ENCODE data around the gene RFXANK.

Gene RFXANK

DNA sequence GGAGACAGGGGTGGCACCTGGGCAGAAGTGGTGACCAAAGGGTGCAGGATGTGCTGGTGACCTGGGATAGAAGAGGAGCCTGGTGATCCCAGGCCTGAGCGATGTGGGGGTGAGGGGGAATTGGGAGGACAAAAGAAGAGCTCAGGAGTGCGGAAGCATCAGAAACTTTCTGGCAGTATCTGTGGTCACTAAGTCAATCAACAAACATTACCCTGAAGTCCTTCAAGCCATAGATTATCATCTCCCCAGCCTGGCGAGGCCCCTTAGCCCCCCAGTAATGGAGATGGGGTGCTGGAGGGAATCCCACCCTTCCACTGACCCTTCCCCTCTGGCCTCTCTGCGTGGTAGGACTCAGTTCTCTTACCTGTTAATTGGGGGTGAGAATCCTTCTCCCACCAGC lies 32.5 kb upstream of the RFXANK start:
- TF ChIP-seq, protein P1, sequence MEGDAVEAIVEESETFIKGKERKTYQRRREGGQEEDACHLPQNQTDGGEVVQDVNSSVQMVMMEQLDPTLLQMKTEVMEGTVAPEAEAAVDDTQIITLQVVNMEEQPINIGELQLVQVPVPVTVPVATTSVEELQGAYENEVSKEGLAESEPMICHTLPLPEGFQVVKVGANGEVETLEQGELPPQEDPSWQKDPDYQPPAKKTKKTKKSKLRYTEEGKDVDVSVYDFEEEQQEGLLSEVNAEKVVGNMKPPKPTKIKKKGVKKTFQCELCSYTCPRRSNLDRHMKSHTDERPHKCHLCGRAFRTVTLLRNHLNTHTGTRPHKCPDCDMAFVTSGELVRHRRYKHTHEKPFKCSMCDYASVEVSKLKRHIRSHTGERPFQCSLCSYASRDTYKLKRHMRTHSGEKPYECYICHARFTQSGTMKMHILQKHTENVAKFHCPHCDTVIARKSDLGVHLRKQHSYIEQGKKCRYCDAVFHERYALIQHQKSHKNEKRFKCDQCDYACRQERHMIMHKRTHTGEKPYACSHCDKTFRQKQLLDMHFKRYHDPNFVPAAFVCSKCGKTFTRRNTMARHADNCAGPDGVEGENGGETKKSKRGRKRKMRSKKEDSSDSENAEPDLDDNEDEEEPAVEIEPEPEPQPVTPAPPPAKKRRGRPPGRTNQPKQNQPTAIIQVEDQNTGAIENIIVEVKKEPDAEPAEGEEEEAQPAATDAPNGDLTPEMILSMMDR (IDR thresholded peaks at IDR 0.05; ENCODE audit: extremely low read depth, insufficient read depth, missing control alignments) = no peak
- no peak for DNase-seq (ENCODE audit: low spot score)
- in situ Hi-C loops (cut with MboI; ENCODE audit: low pct_unique_long_range_greater_than_20kb, low sequenced_read_pairs, unreplicated experiment) = loop anchor here (25.0 kb wide), 1 partner anchor 328 kb away; no protein-coding TSS in a partner anchor

DNA sequence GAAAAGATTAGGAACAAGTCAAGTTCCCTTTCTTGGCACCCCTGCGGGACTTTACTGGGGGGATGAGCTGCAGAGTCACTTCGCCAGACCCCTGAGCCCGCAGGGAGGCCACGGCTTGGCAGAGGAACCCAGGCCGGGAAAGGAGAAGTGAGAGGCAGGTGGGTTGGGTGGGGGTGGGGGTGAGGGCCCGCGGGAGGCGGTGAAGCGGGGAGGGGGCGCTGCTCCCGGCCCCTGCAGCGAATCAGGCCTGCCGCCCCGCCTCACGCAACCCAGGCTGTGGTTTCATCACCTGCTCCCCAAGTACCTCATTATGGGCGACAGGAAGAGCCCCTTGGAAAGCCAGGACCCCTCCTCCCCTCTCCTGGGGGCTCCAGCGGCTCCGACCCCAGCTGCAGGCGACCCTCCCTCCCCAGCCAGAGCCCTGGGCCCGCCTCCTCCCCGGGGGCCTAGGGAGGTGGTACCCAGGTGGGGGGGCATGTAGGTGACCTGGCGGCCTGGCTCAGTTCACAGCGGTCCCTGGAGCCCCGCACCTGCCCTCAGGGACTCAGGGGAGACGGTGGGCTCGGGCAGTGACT lies 31.5 kb upstream of the RFXANK start:
- peak; percentile 77 for DNase-seq (ENCODE audit: low spot score)
- in situ Hi-C loops (cut with MboI; ENCODE audit: low pct_unique_long_range_greater_than_20kb, low sequenced_read_pairs, unreplicated experiment) = loop anchor here (25.0 kb wide), 1 partner anchor 327 kb away; no protein-coding TSS in a partner anchor
- TF ChIP-seq, protein P1 (IDR thresholded peaks at IDR 0.05; ENCODE audit: extremely low read depth, insufficient read depth, missing control alignments) = no peak

- TF ChIP-seq, protein P1 (IDR thresholded peaks at IDR 0.05; ENCODE audit: extremely low read depth, insufficient read depth, missing control alignments) = no peak
- DNase-seq (ENCODE audit: low spot score) = no peak
- in situ Hi-C loops (cut with MboI; ENCODE audit: low pct_unique_long_range_greater_than_20kb, low sequenced_read_pairs, unreplicated experiment) = loop anchor here (25.0 kb wide), 1 partner anchor 325 kb away; no protein-coding TSS in a partner anchor
Measured at GRCh38 chr19:19162495-19162894, 29.6 kb upstream of the RFXANK start.

DNA sequence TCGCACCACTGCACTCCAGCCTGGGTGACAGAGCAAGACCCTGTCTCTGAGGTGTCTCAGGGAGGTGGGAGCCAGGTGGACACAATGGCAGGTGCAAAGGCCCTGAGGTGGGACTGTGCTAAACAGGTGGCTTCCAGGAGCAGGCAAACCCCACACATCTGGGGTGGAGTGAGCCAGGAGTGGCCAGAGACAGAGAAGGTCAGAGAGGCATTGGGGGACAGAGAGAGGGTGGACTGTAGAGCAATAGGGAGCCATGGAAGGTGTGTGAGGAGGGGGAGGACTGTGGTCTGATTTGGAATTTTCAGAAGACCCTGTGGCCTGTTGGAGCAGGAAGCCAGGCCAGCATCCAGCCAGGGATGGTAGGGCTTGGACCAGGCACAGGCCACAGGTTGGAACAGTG lies 26.7 kb upstream of the RFXANK start:
- no peak for DNase-seq (ENCODE audit: low spot score)
- in situ Hi-C loops (cut with MboI; ENCODE audit: low pct_unique_long_range_greater_than_20kb, low sequenced_read_pairs, unreplicated experiment) = loop anchor here (25.0 kb wide), 1 partner anchor 322 kb away; no protein-coding TSS in a partner anchor
- TF ChIP-seq, protein P1 (IDR thresholded peaks at IDR 0.05; ENCODE audit: extremely low read depth, insufficient read depth, missing control alignments) = no peak

DNA sequence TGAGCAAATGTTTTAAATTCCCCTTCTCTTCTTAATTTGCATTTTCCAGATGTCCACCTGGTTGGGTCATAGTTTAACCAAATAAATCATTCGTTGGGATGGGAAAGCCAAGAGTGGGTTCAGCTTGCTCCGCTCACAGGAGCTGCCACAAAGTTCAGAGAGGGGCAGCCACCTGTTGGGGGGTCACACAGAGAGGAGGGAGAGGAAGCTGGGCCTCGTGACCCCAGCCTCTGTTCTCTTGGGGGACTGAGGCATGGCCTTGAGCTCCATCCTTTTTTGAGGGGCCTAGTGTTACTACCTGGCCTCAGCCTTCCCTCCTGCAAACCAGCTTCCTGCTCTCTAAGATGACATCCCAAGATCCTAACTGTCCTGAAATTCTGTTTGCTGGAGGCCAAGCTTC lies 24.4 kb upstream of the RFXANK start:
- in situ Hi-C loops (cut with MboI; ENCODE audit: low pct_unique_long_range_greater_than_20kb, low sequenced_read_pairs, unreplicated experiment) = loop anchor here (25.0 kb wide), 1 partner anchor 320 kb away; no protein-coding TSS in a partner anchor
- TF ChIP-seq, protein P1 (IDR thresholded peaks at IDR 0.05; ENCODE audit: extremely low read depth, insufficient read depth, missing control alignments) = no peak
- DNase-seq (ENCODE audit: low spot score) = no peak

GRCh38 chr19:19169236-19170052 lies 22.6 kb upstream of the RFXANK start:
- in situ Hi-C loops (cut with MboI; ENCODE audit: low pct_unique_long_range_greater_than_20kb, low sequenced_read_pairs, unreplicated experiment) = loop anchor here (25.0 kb wide), 1 partner anchor 318 kb away; no protein-coding TSS in a partner anchor
- DNase-seq (ENCODE audit: low spot score) = no peak
- TF ChIP-seq, protein P1 (IDR thresholded peaks at IDR 0.05; ENCODE audit: extremely low read depth, insufficient read depth, missing control alignments) = no peak

Data from GM13977 (cell line).